CD4-positive, alpha-beta memory T cell (primary cell): ENCODE data around the gene ZNF407. TPM values are rescaled to one million over a fixed set of nuclear protein-coding genes. Genes with fewer than 3 reads are reported as not detected.
A peak's percentile ranks its signal among the peaks of the same experiment; 100 is the strongest.

Experiments used
- CTCF ChIA-PET: fragments of 350-600 bp; sonication (Branson Sonifier 250); formaldehyde crosslinking; loops from one replicate; lab custom pipeline; 2021; ENCODE audit warnings: inconsistent platforms; ENCODE audit not compliant: partially characterized antibody; lab: Charles Lee
- POLR2A ChIA-PET: fragments of 350-600 bp; sonication (Branson Sonifier 250); formaldehyde crosslinking; loops from one replicate; lab custom pipeline; 2021; ENCODE audit not compliant: partially characterized antibody; lab: Charles Lee
- DNase-seq, 5 donors: peaks; one replicate each; pipeline versions ENCODE4 v3.0.0 to v3.0.0-alpha.2; 2020 to 2022; ENCODE audit warnings: mixed read lengths in 1 of 5
- H3K27ac ChIP-seq: one replicate; pipeline ENCODE4 v1.7.0; 2013; ENCODE audit warnings: low read depth, low read length
- H3K27me3 ChIP-seq: 2 replicates; pipeline ENCODE4 v1.7.0; 2013; ENCODE audit warnings: mild to moderate bottlenecking, low read length, moderate library complexity; ENCODE audit not compliant: insufficient read depth
- H3K36me3 ChIP-seq: 2 replicates; pipeline ENCODE4 v1.7.0; 2013; ENCODE audit warnings: mild to moderate bottlenecking, low read length, moderate library complexity; ENCODE audit not compliant: insufficient read depth
- H3K4me1 ChIP-seq: 2 replicates; pipeline ENCODE4 v1.7.0; 2013; ENCODE audit warnings: mild to moderate bottlenecking, low read length, moderate library complexity; ENCODE audit not compliant: insufficient read depth
- H3K4me3 ChIP-seq, 2 donors: one replicate each; pipeline ENCODE4 v1.7.0; 2013; ENCODE audit warnings: low read length in 2 of 2, mild to moderate bottlenecking in 1 of 2
- H3K9me3 ChIP-seq, 2 donors: one replicate each; pipeline ENCODE4 v1.7.0; 2013; ENCODE audit warnings: low read length in 2 of 2, control low read depth in 1 of 2; ENCODE audit not compliant: control insufficient read depth in 1 of 2
- H3K27ac Mint-ChIP-seq, 7 donors: one replicate each; pipeline ENCODE4 v1.8.0; 2020 to 2021; ENCODE audit warnings: mixed read lengths in 7 of 7, mild to moderate bottlenecking in 6 of 7, inconsistent platforms in 3 of 7, moderate library complexity in 3 of 7
- H3K27me3 Mint-ChIP-seq, 2 donors: one replicate each; pipeline ENCODE4 v1.8.0; 2020 to 2021; ENCODE audit warnings: mixed read lengths in 2 of 2
- H3K36me3 Mint-ChIP-seq, 2 donors: one replicate each; pipeline ENCODE4 v1.8.0; 2020 to 2021; ENCODE audit warnings: mixed read lengths in 2 of 2, inconsistent platforms in 1 of 2, mild to moderate bottlenecking in 1 of 2
- H3K4me1 Mint-ChIP-seq, 4 donors: one replicate each; pipeline ENCODE4 v1.8.0; 2020 to 2021; ENCODE audit warnings: mixed read lengths in 4 of 4, mild to moderate bottlenecking in 1 of 4
- H3K4me3 Mint-ChIP-seq, 8 donors: one replicate each; pipeline ENCODE4 v1.8.0; 2020 to 2021; ENCODE audit warnings: mixed read lengths in 8 of 8, mild to moderate bottlenecking in 7 of 8, moderate library complexity in 6 of 8, inconsistent platforms in 3 of 8
- H3K9me3 Mint-ChIP-seq, 8 donors: one replicate each; pipeline ENCODE4 v1.8.0; 2020 to 2021; ENCODE audit warnings: mixed read lengths in 8 of 8, mild to moderate bottlenecking in 5 of 8, inconsistent platforms in 3 of 8, moderate library complexity in 1 of 8
- intact Hi-C: fragments of 100-400 bp; cut with micrococcal nuclease; formaldehyde crosslinking; loops from one replicate; pipeline ENCODE4 v1.15.1; 2023
- polyA plus RNA-seq, 2 donors: library from polyadenylated mRNA; unstranded; fragments of 300-500 nt; fragmentation: Illumina TruSeq; gene quantifications; one replicate each; pipeline ENCODE4 v1.2.3, GENCODE V29; 2021
- total RNA-seq, 2 experiments: library from RNA; stranded (reverse); gene quantifications; one replicate each; pipeline ENCODE4 v1.2.3, GENCODE V29; 2021

The ZNF407 gene
- total and polyA plus RNA-seq, 4 experiments from 2014 or later, result 1.8 to 26.9 (median 15.3) TPM

DNA sequence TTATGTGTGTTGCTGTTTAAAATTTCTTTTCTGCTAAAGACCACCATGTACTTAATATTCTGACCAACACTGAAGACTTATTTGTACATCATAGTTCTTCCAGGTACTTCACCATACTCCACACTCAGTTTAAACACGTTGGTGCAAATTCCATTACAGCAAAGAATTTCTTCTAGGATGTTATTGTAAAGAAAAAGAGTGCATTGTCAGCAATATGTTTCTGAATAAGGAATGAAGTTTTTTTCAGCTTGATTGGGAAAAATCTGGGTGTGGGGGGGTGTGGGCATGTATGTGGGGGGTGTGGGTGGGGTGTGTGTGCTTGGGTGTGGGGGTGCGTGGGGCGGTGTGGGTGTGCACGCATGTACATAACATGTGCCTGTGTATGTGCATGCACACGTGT, 447.1 kb downstream of the ZNF407 start:
- no peaks in the 10 kb centered on the region for H3K9me3 ChIP-seq
- no peak overlapping the region for H3K4me3 Mint-ChIP-seq
- no peaks in the 10 kb centered on the region for H3K27me3 ChIP-seq
- ChIA-PET POLR2A (no interaction called here), CTCF (no interaction called here)
- H3K27ac Mint-ChIP-seq, result no peak overlapping the region
- DNase-seq, result no peak
- no peaks in the 10 kb centered on the region for H3K4me1 ChIP-seq
- no peaks in the 10 kb centered on the region for H3K36me3 ChIP-seq
- peaks cover 0 to 14% of the 10 kb centered on the region in 2 donors for H3K36me3 Mint-ChIP-seq
- peaks cover 0 to 6% (median 0%) of the 10 kb centered on the region in 8 donors for H3K9me3 Mint-ChIP-seq
- H3K27me3 Mint-ChIP-seq, result no peaks in the 10 kb centered on the region
- H3K4me3 ChIP-seq, result no peak overlapping the region
- H3K27ac ChIP-seq, result no peak overlapping the region
- intact Hi-C loops, result no loop called here
- H3K4me1 Mint-ChIP-seq, result peaks cover 0 to 3% (median 0%) of the 10 kb centered on the region in 4 donors

DNA sequence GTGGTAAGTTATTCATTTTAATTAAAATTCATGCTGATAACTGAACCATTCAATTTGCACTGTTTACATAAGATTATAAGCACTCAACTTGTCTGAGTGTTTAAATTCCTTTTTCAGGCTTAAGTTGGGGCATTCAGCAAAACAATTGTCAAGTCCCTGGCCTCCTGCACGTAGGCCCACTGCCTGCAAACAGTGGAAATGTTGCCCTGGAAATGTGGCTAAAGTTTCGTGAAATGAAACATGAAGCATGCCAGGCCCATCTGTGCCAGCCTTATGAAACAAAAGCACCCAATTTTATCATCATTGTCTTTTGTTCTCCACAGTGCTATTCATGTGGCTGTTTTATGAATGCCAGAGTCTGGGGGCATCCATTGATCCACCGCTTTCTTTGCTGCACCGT, 447.6 kb downstream of the ZNF407 start:
- intact Hi-C loops, result no loop called here
- Mint-ChIP-seq H3K27me3 (no peaks in the 10 kb centered on the region), H3K4me1 (peaks cover 0 to 3% (median 0%) of the 10 kb centered on the region in 4 donors), H3K27ac (no peak overlapping the region), H3K4me3 (no peak overlapping the region), H3K36me3 (peaks cover 0 to 14% of the 10 kb centered on the region in 2 donors), H3K9me3 (peaks cover 0 to 6% (median 0%) of the 10 kb centered on the region in 8 donors)
- no peaks in the 10 kb centered on the region for H3K4me1 ChIP-seq
- no peak overlapping the region for H3K4me3 ChIP-seq
- no peaks in the 10 kb centered on the region for H3K36me3 ChIP-seq
- no peaks in the 10 kb centered on the region for H3K27me3 ChIP-seq
- no peaks in the 10 kb centered on the region for H3K9me3 ChIP-seq
- no peak for DNase-seq
- POLR2A ChIA-PET, result no interaction called here
- CTCF ChIA-PET, result no interaction called here
- no peak overlapping the region for H3K27ac ChIP-seq

DNA sequence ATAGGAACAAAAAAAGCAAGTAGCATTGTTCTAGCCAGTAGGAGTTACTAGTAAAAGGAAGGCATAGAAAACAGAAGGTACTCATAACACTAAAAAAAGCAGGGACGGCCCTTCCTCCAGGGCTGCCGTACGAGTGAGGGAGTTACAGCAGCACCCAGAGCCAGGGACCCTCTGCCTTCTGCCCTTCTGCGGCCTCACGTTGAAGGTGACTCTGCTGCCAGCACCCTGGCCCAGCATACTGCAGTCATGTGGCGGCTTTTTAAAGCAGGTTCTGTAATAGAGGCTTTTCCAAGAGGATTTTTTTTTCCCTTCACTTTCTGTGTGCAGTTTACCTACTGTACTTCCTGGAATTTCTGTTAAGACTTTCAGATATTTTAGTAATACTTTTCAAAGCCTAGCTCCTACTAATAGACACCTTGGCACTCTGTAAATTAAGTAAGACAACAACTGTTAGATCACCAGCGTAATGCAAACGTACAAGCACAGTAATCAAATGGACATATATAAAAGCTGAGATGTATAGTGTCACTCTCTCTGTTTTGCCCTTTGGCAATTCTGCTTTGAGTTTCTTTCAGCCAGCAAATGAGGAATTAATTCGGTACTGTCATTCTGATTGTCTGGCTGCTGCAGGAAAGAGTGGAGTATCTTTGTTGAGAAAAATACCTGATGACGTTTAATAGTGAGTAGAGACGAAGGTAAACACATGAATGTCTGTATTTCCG, 449.7 kb downstream of the ZNF407 start:
- CTCF ChIA-PET, result interaction anchor here (1.2 to 1.3 kb wide), 2 partner anchors 8 to 11 kb away, joined by 3 to 4 read pairs; no protein-coding TSS in a partner anchor
- intact Hi-C loops, result no loop called here
- H3K4me3 Mint-ChIP-seq, result no peak overlapping the region
- H3K9me3 Mint-ChIP-seq, result peaks cover 0 to 4% (median 0%) of the 10 kb centered on the region in 8 donors
- peak overlapping the region in 1 of 7 donors; percentile 11 for H3K27ac Mint-ChIP-seq
- DNase-seq, result no peak
- Histone ChIP-seq H3K27ac (no peak overlapping the region), H3K36me3 (no peaks in the 10 kb centered on the region), H3K4me3 (no peak overlapping the region), H3K9me3 (no peaks in the 10 kb centered on the region), H3K4me1 (no peaks in the 10 kb centered on the region), H3K27me3 (no peaks in the 10 kb centered on the region)
- H3K27me3 Mint-ChIP-seq, result no peaks in the 10 kb centered on the region
- H3K36me3 Mint-ChIP-seq, result peaks cover 0 to 16% of the 10 kb centered on the region in 2 donors
- POLR2A ChIA-PET, result no interaction called here
- peaks cover 0 to 3% (median 0%) of the 10 kb centered on the region in 4 donors for H3K4me1 Mint-ChIP-seq

DNA sequence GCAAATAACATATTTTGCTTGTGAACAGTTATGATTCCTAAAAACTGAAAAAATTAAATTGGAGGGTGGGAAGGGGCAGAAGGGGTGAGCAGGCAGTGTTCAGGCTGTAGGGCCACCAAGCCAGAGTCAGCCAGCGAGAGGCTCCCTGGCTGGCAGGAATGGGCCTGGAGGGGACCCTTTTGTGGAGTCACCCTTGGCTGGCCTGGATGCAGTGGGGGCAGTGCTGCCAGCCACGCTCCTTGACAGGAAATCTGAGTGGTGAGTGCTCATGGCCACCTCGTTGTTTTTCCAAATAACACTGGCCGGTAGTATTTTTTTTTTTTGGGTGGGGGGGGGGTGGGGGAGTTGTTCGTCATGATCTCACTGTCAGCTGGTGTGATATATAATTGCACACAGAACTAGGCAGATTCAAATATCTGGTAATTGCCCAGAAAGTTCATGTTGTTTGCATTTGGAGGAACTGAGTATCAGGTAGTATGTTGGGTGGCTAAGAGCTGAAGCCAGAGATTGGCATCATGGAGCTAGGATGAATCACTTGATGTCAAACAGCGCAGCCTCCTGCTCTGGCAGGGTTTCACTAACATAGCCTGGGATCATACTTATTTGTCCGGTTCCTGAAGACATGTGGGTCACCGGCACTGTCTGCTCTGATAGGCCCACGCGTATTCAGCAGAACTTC, 451.2 kb downstream of the ZNF407 start:
- Histone ChIP-seq H3K4me1 (no peaks in the 10 kb centered on the region), H3K36me3 (no peaks in the 10 kb centered on the region), H3K27me3 (no peaks in the 10 kb centered on the region), H3K9me3 (no peaks in the 10 kb centered on the region), H3K27ac (no peak overlapping the region), H3K4me3 (no peak overlapping the region)
- no peaks in the 10 kb centered on the region for H3K27me3 Mint-ChIP-seq
- ChIA-PET POLR2A (no interaction called here), CTCF (interaction anchor here (1.2 kb wide), 1 partner anchor 9 kb away, joined by 4 read pairs; no protein-coding TSS in a partner anchor)
- intact Hi-C loops, result no loop called here
- H3K4me1 Mint-ChIP-seq, result peaks cover 0 to 3% (median 0%) of the 10 kb centered on the region in 4 donors
- DNase-seq, result no peak
- H3K4me3 Mint-ChIP-seq, result no peak overlapping the region
- peaks cover 0 to 15% of the 10 kb centered on the region in 2 donors for H3K36me3 Mint-ChIP-seq
- H3K27ac Mint-ChIP-seq, result no peak overlapping the region
- H3K9me3 Mint-ChIP-seq, result no peaks in the 10 kb centered on the region

DNA sequence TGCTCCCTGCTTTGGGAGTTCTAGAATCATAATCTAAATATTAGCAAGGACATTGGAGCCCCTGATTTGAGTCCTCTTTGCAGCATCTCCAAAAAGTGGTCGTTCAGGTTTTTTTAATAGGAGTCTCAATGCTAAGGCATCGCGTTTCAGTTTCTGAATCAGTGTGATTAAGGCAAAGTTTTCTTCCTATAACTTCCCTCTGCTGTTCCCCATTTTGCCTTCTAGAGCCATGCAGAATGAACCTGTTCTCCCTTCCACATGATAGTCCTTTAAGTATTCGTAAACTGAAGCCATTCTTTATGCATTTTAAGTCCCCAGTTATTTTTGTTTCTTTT, 451.8 kb downstream of the ZNF407 start:
- Histone ChIP-seq H3K4me3 (no peak overlapping the region), H3K27me3 (no peaks in the 10 kb centered on the region), H3K4me1 (no peaks in the 10 kb centered on the region), H3K36me3 (no peaks in the 10 kb centered on the region), H3K27ac (no peak overlapping the region), H3K9me3 (no peaks in the 10 kb centered on the region)
- Mint-ChIP-seq H3K27ac (no peak overlapping the region), H3K4me3 (no peak overlapping the region), H3K36me3 (peaks cover 0 to 15% of the 10 kb centered on the region in 2 donors), H3K4me1 (peaks cover 0 to 3% (median 0%) of the 10 kb centered on the region in 4 donors), H3K27me3 (no peaks in the 10 kb centered on the region), H3K9me3 (no peaks in the 10 kb centered on the region)
- POLR2A ChIA-PET, result no interaction called here
- CTCF ChIA-PET, result no interaction called here
- intact Hi-C loops, result no loop called here
- DNase-seq, result no peak

DNA sequence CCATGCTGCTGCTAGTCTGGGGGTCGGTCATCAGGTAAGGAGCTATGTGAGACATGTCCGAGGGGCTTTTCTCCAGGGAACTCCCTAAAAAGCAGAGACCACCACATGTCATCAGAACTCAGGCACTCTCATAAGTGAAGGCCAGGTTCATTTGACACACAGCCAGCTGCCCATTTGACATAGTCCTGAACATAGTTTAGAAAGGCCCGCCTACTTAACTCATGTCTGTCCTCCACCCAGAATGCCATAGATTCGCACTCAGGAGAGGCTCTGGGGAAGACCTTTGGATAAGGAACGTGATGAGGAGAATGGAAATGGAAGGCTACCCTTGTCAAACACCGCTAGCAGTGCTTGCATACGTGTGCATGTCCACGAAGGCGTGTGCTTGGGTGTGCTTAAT, 454.1 kb downstream of the ZNF407 start:
- Histone ChIP-seq H3K27me3 (no peaks in the 10 kb centered on the region), H3K36me3 (no peaks in the 10 kb centered on the region), H3K4me3 (no peak overlapping the region), H3K27ac (no peak overlapping the region), H3K9me3 (no peaks in the 10 kb centered on the region), H3K4me1 (no peaks in the 10 kb centered on the region)
- Mint-ChIP-seq H3K4me3 (peak overlapping the region in 1 of 8 donors; percentile 7), H3K36me3 (peaks cover 2 to 10% of the 10 kb centered on the region in 2 donors), H3K27ac (no peak overlapping the region), H3K27me3 (no peaks in the 10 kb centered on the region), H3K9me3 (no peaks in the 10 kb centered on the region), H3K4me1 (peaks cover 0 to 3% (median 0%) of the 10 kb centered on the region in 4 donors)
- intact Hi-C loops, result no loop called here
- CTCF ChIA-PET, result no interaction called here
- POLR2A ChIA-PET, result no interaction called here
- no peak for DNase-seq

DNA sequence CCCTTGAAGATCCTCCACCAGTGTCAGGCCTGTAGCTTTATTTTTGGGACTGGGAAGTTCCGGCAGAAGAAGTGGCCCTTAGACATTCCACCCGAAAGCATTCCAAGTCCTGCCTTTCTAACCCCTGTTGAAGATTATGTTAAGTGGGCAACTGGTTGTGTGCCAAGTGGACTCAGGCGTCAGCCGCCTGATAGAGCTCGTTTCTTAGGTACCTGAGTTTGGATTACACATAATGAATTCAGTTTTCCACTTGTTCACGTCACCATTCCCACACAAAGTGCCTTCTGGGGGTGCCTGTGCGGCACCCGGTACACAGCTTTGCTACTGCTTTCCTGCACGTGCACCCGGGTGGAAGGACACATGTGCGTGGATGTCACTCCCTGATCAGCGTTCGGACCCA, 454.8 kb downstream of the ZNF407 start:
- H3K36me3 Mint-ChIP-seq, result peaks cover 2 to 10% of the 10 kb centered on the region in 2 donors
- ChIA-PET CTCF (no interaction called here), POLR2A (interaction anchor here (0.7 kb wide), 1 partner anchor 19 kb away, joined by 3 read pairs; no protein-coding TSS in a partner anchor)
- no peaks in the 10 kb centered on the region for H3K9me3 Mint-ChIP-seq
- Histone ChIP-seq H3K4me3 (no peak overlapping the region), H3K27ac (no peak overlapping the region), H3K27me3 (no peaks in the 10 kb centered on the region), H3K4me1 (no peaks in the 10 kb centered on the region), H3K9me3 (no peaks in the 10 kb centered on the region), H3K36me3 (no peaks in the 10 kb centered on the region)
- peaks cover 0 to 3% (median 0%) of the 10 kb centered on the region in 4 donors for H3K4me1 Mint-ChIP-seq
- H3K4me3 Mint-ChIP-seq, result no peak overlapping the region
- DNase-seq, result no peak
- intact Hi-C loops, result no loop called here
- peak overlapping the region in 1 of 7 donors; percentile 43 for H3K27ac Mint-ChIP-seq
- H3K27me3 Mint-ChIP-seq, result no peaks in the 10 kb centered on the region
